DND-41 (cell line): ENCODE results near the gene CNOT11.
A peak's percentile ranks its signal among the peaks of the same experiment; 100 is the strongest.

Source experiments
- CTCF ChIP-seq: IDR thresholded peaks from 2 replicates; pipeline ENCODE4 v1.5.1; 2012; ENCODE audit warnings: borderline replicate concordance, low read length, moderate library complexity, mild to moderate bottlenecking; ENCODE audit not compliant: poor library complexity, severe bottlenecking; ENCODE audit errors: extremely low read depth
- EZH2 ChIP-seq: IDR thresholded peaks from 3 replicates; pipeline ENCODE4 v1.6.1; 2012; ENCODE audit warnings: borderline replicate concordance, low read depth, mild to moderate bottlenecking, moderate library complexity, low read length, inconsistent platforms; ENCODE audit not compliant: severe bottlenecking

- TF ChIP-seq CTCF (peak; percentile 51), EZH2 (no peak)
These were observed 760 bp upstream of the CNOT11 start for GRCh38 chr2:101251844-101252407.
